Femur (tissue), 1 donor: ENCODE results near the gene FIGLA.

Source experiments
- DNase-seq: peaks from one replicate; pipeline ENCODE4 v3.0.0-alpha.2; 2017

The FIGLA gene, protein sequence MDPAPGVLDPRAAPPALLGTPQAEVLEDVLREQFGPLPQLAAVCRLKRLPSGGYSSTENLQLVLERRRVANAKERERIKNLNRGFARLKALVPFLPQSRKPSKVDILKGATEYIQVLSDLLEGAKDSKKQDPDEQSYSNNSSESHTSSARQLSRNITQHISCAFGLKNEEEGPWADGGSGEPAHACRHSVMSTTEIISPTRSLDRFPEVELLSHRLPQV

DNA sequence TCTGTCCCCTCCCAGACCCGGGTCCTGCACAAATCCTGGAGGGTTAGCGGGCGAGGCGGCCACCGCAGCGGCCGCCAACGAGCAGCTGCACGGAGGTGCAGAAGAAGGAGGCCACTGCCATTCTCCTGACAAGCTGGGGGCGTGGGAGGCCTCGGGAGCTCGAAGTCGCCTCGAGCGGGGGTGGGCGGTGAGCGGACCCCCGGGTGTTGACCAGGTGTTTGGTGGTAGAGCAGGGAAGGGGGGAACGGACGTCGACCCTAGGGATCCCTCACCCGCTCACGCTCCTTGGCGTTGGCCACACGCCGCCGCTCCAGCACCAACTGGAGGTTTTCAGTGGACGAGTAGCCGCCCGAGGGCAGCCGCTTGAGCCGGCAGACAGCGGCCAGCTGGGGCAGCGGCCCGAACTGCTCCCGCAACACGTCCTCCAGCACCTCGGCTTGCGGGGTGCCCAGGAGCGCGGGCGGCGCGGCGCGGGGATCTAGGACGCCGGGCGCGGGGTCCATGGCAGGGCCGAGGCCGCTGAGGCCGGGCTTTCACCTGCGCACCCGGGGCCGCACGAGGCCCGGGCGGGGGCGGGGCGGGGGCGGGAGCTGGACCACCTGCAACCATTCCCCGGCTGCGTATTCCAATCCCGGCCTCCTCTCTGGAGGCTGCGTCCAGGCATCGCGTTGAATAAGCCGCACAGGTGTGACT lies at the start of gene FIGLA:
Gene FIGLA (minus strand): TSS at position 508 of the 693 bp plus-strand sequence. CDS start 5 bp downstream, at position 503.
- DNase-seq: no peak

DNA sequence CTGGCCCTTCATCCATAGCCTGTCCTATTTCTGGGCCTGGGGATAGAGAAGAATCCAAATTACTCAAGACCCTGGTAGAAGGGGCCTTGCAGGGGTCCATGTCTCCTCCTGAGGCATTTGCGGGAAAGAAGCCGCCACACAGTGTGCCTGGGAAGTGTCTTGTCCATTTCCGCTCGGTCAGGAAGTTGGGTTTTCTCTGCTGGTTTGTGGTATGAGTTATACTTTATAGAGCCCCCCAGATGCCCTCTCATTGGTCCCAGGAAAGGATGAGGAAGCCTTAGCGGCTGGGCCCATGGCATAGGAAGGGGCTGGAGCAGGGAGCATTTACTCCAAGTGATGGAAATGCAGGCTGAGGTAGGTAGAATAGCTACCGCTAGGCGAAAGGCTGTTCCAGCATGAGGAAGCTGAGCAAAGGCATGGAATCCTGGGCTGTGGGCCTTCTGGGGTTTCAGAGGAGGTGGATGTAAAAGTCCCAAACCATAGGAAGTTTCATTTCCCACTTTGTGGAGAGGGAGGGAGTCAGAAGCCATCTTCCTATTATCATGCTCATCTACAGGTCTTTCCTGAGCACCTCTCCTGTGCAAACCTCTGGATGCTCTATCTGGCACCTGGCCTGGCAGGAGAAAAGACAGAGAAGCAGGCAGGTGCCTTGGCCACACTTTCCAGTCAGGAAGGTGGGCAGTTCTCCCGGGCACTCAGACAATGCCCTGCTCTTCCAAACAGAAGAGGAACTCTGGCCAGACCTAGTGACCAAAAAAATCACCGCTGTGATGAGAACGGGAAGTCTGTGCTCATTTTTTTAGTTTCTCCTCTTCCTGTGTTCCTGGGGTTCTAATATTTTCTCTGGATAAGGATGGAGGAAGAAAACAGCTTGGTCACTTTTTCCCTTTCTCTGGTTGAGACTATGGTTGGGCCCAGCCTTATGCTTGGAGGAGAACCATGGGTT lies 47.8 kb upstream of the FIGLA start:
- no peak for DNase-seq

DNA sequence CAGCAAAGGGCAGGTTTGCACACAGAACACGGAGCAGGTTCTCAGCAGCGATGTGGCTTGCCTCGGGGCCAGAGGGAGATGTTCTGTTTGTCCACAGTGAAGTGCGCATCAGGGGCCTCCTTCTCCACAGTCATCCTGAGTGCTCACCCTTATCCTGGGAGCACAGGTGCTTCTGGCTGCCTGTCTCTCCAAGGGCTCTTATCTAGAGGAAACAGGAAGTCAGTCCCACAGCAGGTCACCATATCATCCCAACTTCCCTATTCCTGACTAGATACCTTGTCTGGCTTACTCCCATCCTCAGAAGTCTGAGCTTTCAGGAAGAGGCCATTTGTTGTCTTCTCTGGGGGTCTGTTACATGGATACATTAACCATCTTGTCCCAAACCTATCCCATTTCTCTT lies 45.2 kb upstream of the FIGLA start, which contains the start of gene CD207:
Gene CD207 (minus strand): TSS at position 174 of the 400 bp plus-strand sequence. CDS start 40 bp downstream, at position 134.
- no peak for DNase-seq

DNA sequence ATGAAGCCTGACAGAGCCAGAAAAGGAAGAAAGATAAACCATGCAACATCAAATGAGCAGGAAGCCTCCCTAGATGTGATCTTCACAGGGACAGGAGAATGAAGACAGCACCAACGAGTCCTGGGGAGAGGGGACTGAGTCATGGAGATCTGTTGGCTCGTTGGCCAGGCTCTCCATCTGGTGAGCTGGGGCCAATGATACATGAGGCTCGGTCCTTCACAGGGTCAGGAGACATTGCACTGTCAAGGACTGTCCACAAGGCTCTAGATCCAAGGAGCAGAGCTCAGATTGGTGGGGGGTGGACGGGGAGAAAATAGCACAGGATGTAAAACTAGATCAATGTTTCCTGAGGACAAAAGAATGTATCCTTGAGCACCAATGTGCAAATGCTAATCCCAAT lies 44.4 kb upstream of the FIGLA start:
- DNase-seq: no peak

DNA sequence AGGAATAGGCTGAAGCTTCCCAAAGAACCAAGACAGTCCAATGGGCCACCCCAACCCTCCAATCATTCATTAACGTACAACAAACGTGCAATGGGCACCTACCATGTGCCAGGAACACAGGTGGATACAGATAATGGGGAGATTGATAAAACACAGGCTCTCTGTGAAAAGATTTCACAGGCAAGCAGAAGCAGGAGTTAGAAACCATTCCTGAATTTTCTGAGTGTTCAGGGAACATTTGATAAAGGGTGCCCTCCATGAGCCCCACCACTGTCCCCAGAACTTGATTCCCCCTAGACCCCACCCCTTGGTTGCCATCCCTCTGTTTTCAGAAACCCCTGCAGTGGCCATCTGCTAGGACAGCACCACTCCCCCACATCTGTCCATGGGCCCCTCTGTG lies 43.7 kb upstream of the FIGLA start:
- no peak for DNase-seq

DNA sequence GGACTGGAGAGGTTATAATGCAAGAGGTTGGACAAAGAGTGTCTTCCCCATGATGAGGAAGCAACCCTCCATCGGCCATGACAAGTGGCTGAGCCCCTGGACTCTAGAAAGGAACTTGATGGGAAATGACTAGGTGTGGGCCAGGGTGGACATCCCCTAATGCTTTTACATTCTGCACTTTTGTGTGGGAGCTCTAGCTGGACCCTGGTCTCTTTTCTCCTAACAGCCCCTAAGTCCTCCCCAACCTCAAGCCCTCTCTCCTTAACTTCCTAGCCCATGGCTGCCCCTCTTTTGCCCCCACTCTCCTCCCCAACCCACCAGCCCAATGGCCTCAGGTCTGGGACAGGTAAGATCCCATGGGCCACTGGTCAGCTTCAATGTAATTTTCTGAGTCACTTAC lies 42.8 kb upstream of the FIGLA start:
- no peak for DNase-seq

DNA sequence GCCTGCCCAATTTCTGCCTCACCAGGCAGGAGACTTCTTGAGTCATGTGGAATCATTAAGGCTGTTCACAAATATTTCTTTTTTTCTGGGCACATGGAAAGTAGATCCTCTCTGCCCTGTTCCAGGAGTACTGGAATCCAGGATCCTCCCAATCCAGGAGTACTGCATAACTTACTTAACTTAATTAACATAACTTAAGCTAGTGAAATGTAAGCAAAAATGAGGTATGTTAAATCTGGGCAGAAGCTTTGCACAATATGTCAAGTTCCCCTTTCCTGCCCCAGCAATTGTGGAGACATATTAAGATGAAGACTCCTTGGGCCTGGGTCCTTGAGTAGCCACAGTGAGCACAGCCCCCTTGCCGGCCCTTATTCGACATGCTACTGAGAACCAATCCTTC lies 41.9 kb upstream of the FIGLA start:
- DNase-seq: no peak

DNA sequence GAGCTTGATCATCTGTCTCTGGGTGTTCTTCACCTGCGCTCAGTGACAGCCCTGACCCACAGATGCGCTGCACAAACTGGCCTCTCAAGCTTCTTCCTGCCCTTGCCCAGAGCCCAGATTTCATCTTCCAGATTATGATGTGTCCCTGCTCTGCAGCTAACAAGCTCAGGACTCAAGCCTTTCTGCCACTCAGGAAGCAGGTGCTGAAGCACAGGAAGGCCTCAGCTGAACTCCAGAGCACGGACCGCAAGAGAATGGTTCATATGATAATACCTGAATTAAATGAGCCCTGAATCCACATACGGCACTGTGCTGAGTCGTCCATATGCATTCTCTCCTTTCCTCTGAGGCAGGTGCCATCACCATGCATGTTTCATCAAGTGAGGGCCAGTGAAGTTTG lies 41.4 kb upstream of the FIGLA start:
- no peak for DNase-seq

DNA sequence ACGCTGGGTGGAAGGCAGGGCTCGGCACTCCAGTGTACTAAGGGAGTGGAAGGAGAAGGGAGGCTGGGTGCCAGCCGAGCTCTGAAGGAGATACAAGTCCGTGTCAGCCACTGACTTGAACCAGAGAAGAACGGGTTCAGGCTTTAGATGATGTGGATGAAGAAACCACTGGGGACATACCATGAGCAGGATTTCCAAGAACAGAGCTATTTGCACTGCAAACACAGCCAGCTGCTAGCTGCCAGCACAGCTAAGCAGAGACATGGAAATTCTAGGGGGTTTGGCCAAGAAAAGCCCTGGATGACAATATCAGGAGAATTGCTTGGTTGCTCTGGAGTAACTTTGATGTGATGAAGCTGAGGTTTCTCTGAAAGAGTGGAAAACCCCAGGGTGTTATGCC lies 39.9 kb upstream of the FIGLA start:
- DNase-seq: peak; percentile 62

DNA sequence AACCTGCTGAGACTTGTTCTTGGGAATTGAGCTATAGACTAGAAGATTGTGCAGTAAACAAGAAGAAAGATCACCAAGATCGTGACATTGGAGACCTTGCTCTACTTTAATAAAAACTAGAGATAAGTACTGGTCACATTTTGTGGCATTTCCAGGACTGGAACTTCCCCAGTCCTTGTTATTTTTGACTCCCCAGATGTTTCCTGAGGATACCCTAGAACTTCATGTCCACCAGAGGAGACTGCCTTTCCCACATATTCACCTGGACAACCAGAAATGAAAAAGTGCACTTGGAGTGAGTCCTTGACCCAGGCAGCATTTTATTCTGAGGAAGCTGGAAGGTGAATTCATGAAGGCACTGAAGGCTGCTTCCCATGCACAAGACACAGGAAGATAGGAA lies 39.5 kb upstream of the FIGLA start:
- no peak for DNase-seq

DNA sequence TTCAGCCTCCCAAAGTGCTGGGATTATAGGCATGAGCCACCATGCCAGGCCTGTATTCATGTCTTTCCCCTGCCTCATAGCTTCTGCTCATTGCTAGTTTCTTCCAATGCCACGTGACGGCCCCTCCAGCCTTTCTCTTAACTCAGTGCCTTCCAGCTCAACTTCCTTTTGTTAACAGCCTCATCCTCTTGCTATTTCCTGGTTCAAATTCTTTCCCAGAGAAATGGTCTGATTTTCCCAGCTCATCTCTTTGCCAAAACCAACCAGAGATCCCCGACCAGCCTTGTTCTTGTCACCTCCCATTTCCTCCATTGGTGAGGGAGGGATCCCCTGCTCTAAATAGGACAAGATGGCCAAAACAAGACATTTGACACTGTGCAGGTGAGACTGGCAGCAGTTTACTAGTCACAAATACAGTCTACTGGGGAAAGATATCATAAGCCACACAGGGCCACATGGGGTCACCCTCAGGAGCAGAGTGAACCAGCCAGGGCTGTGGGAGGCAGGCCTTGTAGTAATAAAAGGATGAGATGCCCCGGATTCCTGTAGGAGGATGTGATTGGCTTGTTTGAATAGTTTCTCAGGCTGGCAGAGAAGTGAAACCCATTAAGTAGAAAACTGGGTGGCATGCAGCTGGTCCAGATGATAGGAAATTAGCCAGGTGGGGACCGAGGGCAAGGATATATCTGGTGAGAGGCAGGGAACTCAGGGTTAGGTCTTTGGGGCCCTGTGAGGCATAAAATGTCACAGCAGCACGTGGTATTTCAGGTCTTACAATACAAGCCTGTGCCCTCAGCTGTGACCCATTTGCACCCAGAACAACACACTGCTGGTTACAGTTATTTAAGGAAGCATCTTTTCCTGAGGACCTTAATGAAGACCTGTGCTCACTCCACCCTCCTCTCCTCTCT lies 38.7 kb upstream of the FIGLA start:
- DNase-seq: no peak

DNA sequence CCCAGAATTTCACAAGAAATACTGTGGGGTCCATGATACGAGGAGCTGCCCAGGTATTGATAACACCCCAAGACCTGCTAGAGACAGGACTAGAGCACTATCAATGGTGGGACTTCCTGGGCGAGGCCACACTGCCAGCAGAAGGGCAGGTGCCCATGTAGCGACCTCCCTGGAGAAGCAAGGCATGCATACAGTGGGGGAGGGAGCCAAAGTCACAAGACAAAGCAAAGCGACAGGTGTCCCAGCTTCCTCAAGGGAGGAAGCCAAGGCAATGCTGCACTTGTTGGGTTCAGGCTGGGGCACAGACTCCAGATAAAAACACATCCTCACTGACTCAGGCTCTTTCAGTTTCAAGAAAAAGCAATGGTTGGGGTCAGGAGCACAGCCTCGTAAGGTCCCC lies 37.7 kb upstream of the FIGLA start:
- DNase-seq: no peak

DNA sequence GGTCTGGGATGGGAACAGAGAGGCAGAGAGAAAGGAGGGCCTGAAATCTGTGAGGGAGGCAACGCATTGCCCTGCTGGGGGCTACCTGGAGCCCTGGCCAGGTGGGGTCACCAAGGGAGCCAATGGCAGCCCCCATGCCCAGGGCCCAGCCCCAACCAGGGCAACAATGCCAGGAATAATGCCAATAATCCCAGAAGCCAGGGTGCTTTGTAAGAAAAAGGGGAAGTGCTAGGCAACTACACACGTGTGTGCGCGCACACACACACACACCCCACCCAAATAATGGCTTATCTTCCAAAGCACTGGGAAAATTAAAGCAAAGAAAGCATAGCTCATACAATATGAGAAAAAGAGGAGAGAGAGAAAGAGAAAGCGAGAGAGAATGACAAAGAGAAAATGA lies 36.9 kb upstream of the FIGLA start:
- DNase-seq: no peak

DNA sequence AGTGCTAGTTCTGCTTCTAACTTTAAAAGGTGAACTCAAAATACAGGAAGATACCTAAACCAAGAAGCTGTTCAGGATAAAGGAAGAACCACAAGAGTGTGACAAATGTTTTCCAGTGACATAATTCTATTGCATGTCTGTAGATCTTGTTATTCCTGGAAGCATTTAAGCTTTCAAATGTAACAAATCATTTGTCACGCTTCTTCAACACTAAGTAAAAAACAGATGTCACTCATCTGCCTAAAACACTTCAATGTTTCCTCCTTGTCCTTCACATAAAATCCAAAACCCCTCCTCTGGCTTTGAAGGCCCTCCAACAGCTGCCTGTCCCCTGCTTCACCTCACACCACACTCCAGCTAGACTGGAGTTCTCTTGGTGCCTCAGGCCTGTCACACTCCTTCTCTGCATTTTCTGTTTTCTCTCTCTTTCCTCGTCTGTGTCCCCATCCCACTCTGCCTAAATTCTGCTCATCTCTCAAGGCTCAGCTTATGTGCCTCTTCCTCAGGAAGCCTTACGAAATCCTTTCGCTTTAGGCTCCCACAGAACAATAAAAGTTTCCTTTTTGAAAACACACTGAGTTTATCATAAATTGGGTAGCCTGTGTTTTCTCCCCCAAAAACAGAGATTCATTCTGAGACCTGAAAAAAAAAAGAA lies 36.4 kb upstream of the FIGLA start:
- DNase-seq: no peak

DNA sequence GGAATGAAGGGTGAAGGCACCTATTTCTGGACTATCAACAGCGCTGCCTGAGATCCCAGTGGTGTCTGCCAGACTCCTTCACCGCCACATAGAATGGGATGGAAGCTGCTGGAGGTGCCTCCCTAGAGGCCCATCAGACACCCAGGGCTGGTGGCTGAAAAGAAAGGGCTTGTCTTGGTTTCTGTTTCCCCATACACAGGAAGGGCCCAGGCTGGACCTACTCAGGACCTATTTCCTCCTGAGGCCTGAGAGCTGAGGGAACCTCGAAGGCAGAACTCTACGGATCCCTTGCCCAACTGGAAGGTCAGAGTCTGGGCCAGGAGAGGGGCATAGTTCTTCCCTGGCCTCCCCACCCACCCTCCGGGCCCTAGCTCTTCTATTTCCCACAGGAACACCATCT lies 32.8 kb upstream of the FIGLA start:
- DNase-seq: no peak

DNA sequence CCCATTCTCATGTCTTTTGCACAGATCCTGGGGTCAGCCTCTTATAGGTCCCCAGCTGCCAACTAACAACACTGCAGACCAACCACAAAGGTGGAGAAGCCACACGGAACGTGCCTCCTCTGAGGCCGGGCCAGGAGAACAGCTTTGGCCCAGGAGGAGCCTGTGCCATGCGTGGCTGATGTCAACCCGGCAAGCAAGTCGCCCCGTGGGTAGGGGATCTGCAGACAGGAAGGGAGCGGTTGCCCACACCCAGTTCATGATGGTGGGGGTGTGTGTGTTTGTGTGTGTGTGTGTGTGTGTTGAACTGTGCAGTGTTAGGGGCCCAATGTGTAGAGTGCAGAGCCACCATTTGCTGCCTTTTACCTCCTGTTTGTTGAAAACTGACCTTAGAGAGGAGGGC lies 32.4 kb upstream of the FIGLA start:
- DNase-seq: no peak

DNA sequence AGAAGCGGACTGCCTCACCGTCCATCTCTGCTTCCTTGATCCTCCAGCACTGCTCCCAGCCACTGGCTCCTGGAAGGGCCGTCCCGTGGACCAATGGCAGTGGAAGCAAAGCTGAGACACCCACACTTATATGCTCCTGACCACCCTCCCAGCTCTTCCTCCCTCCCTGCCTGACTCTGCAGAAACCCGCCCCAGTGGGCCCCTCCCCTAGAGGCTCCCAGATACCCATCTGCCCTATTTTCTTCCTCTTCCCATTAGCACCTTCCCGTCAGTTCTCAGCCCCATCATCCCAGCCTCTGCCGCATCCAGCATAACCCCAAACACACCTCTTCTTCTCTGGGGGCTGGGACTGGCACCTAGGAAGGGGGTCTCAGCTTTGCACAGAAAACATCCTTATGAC lies 30.1 kb upstream of the FIGLA start, which contains the start of gene CLEC4F:
Gene CLEC4F (minus strand): TSS at position 101 of the 400 bp plus-strand sequence. CDS start 76 bp downstream, at position 25.
- DNase-seq: no peak

DNA sequence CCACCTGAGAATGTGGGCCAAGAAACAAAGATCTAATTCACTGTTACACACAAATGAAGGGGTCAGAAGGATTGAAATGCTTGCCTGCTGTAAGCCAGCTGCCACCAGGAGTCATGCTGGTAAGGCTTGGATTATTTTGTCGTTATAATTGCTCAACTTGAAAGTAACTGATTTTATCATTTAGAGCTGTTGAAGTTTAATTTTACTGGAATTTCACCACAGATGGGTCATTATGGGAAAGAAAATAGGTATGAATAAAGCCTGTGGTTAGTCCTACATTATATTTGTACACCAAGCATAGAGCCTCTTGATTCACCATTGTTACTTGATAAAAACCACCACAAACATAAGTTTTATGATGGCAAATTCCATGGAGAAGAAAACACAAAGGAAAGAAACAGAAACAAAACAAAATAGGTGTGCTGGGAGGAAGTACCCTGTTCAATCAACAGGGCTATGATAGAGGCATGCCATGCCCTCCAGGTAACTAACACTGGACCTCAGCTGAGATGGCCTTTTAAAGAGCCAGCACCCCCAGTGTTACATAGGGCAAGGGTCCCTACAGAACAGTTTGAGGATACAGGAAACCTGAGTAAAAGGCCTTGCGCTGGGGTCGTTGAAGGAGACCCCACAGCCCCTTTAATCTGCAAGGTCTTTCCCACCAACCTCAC lies 27.0 kb upstream of the FIGLA start:
- DNase-seq: no peak

DNA sequence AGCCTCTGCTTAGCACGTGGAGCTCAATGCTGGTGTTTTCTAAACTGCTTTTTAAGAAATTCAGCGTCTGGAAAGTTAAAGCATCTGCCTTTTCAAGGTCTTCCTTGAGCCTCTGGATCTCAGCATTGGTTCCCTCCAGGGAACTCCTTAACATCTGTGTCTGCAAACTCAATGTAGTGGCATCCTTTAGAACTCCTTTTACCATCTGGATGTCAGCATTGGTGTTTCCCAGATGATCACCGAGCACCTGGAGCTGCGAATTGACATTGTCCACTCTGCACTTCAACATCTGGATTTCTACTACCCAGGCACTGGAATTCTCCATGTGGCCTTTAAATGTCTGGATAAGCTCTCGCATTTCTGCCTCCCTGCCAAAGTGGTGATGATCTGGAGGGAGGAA lies 26.3 kb upstream of the FIGLA start:
- no peak for DNase-seq

DNA sequence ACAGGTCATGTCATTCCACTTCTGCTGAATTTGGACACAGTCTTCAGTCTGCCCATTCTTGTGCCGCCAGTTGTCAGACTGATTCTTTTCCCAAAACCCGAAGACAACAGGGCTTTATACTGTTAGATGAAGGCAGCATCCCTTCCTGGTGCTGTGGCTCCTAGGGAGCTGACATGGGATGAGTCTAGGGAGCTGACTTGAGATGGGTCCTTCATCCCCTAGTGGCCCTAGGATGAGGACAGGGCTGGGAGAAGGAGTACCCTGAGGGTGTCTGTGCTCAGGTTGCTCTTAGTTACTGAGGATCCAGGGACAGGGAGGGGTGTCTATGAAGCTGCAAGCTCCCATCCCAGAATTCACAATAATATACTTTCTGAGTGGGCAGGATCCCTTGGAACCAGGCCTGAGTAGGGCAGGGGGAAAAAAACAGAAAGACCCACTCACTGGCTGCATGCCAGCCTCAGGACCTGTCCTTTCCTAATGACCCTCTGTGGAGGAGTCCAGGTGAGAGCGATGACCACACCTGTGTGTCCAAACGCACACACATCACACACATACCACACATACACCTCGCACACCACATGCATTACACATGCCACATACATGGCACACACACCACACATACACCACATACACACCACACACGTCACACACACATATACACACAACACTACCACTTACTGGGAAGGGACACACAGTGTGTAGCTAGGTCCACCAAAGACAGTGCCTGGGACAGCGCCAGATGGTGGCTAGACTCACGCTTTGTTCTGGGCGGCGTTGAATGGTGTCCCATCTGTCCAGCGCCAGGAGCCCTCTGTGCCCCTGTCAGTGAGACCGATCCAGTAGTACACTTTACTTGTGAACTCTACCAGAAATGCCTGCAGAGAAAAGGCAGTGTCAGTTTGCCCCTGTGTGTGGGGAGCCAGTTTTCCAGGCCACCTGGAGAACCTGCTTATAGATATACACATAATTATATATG lies 18.8 kb upstream of the FIGLA start:
- DNase-seq: no peak
